GM19467 (cell line): ENCODE results near the gene GALNT2.

Experiments used
- ATAC-seq: cut with Tn5 transposase; IDR thresholded peaks from one replicate; pipeline ENCODE4 v1.9.1; 2021; ENCODE audit warnings: mild to moderate bottlenecking, moderate library complexity; ENCODE audit not compliant: unreplicated experiment

Gene GALNT2

GRCh38 chr1:230287674-230288315 lies 220.8 kb downstream of the GALNT2 start:
- ATAC-seq, result no peak

GRCh38 chr1:230288641-230289349 lies 221.8 kb downstream of the GALNT2 start:
- no peak for ATAC-seq

GRCh38 chr1:230289350-230289644 lies 222.3 kb downstream of the GALNT2 start:
- no peak for ATAC-seq

- no peak for ATAC-seq
Measured at GRCh38 chr1:230291731-230292620, 224.9 kb downstream of the GALNT2 start.

GRCh38 chr1:230292689-230293389 lies 225.8 kb downstream of the GALNT2 start:
- no peak for ATAC-seq

- ATAC-seq, result no peak
Measured at GRCh38 chr1:230293390-230293700, 226.3 kb downstream of the GALNT2 start.

GRCh38 chr1:230295367-230295766 lies 228.3 kb downstream of the GALNT2 start:
- ATAC-seq, result no peak

GRCh38 chr1:230299191-230300006 lies 232.4 kb downstream of the GALNT2 start:
- no peak for ATAC-seq

- ATAC-seq, result no peak
Measured at GRCh38 chr1:230300322-230301301, 233.6 kb downstream of the GALNT2 start.

GRCh38 chr1:230301322-230301721 lies 234.3 kb downstream of the GALNT2 start:
- no peak for ATAC-seq

GRCh38 chr1:230301822-230302221 lies 234.8 kb downstream of the GALNT2 start:
- ATAC-seq, result no peak

- no peak for ATAC-seq
Measured at GRCh38 chr1:230303069-230303468, 236.0 kb downstream of the GALNT2 start.

- ATAC-seq, result no peak
Measured at GRCh38 chr1:230303822-230304221, 236.8 kb downstream of the GALNT2 start.

- ATAC-seq, result no peak
Measured at GRCh38 chr1:230306169-230306568, 239.1 kb downstream of the GALNT2 start.

GRCh38 chr1:230307213-230307612 lies 240.2 kb downstream of the GALNT2 start:
- ATAC-seq, result no peak

GRCh38 chr1:230308039-230308438 lies 241.0 kb downstream of the GALNT2 start:
- no peak for ATAC-seq

- ATAC-seq, result no peak
Measured at GRCh38 chr1:230308821-230309220, 241.8 kb downstream of the GALNT2 start.

GRCh38 chr1:230309646-230310177 lies 242.7 kb downstream of the GALNT2 start:
- ATAC-seq, result no peak
